Dermis blood vessel endothelial cell (primary cell): ENCODE data around the gene NPTN. TPM values are rescaled to one million over a fixed set of nuclear protein-coding genes. Genes with fewer than 3 reads are reported as not detected.
A peak's percentile ranks its signal among the peaks of the same experiment; 100 is the strongest.
"Not testable (repeated sequence)": the region's sequence is repeated elsewhere in the genome, so short reads cannot be mapped to it uniquely, and the experiment has no call there.

Experiments used
- DNase-seq: peaks from one replicate; pipeline ENCODE4 v3.0.0; 2010
- total RNA-seq: library from RNA; depleted of rRNA; stranded (reverse); fragments of >200 nt; gene quantifications from 2 replicates; pipeline ENCODE4 v1.2.3, GENCODE V29; 2014

NPTN gene
- 102 and 136 TPM in 2 replicates for total RNA-seq

GRCh38 chr15:73633111-73633990 is at the start of gene NPTN:
Gene NPTN, minus strand, starts transcription at chr15:73633389. Its CDS starts 174 bp downstream, at chr15:73633215.
- DNase-seq: peak; percentile 99

- DNase-seq: no peak
These were observed 49.5 kb upstream of the NPTN start for GRCh38 chr15:73682600-73683090.

GRCh38 chr15:73681856-73682599 is 48.8 kb upstream of the NPTN start:
- DNase-seq: no peak

GRCh38 chr15:73681063-73681462 is 47.9 kb upstream of the NPTN start:
- DNase-seq: no peak

GRCh38 chr15:73680549-73680948 is 47.4 kb upstream of the NPTN start:
- DNase-seq: no peak

- no peak for DNase-seq
These were observed 46.8 kb upstream of the NPTN start for GRCh38 chr15:73679964-73680363.

- no peak for DNase-seq
These were observed 46.0 kb upstream of the NPTN start for GRCh38 chr15:73679180-73679579.

GRCh38 chr15:73678498-73678897 is 45.3 kb upstream of the NPTN start:
- DNase-seq: no peak

- DNase-seq: no peak
These were observed 44.5 kb upstream of the NPTN start for GRCh38 chr15:73677733-73678132.

GRCh38 chr15:73677146-73677607 is 44.0 kb upstream of the NPTN start:
- peak; percentile 81 for DNase-seq

GRCh38 chr15:73674587-73674986 is 41.4 kb upstream of the NPTN start:
- no peak for DNase-seq

GRCh38 chr15:73660455-73660854 is 27.3 kb upstream of the NPTN start:
- DNase-seq: peak; percentile 20

GRCh38 chr15:73658645-73659044 is 25.5 kb upstream of the NPTN start:
- no peak for DNase-seq

- DNase-seq: no peak
These were observed 22.5 kb upstream of the NPTN start for GRCh38 chr15:73655724-73656123.

- no peak for DNase-seq
These were observed 21.5 kb upstream of the NPTN start for GRCh38 chr15:73654659-73655058.

- DNase-seq: peak; percentile 74
These were observed 17.4 kb upstream of the NPTN start for GRCh38 chr15:73650416-73651126.

- DNase-seq: no peak
These were observed 14.8 kb upstream of the NPTN start for GRCh38 chr15:73648014-73648295.

- DNase-seq: no peak
These were observed 14.2 kb upstream of the NPTN start for GRCh38 chr15:73647259-73648013.

- not testable (repeated sequence) for DNase-seq
These were observed 6.3 kb upstream of the NPTN start for GRCh38 chr15:73639464-73639863.

GRCh38 chr15:73637527-73637926 is 4.3 kb upstream of the NPTN start:
- DNase-seq: peak; percentile 10

GRCh38 chr15:73633991-73634495 is 854 bp upstream of the NPTN start:
- peak; percentile 50 for DNase-seq

- peak; percentile 19 for DNase-seq
These were observed 525 bp downstream of the NPTN start for GRCh38 chr15:73632670-73633058.
